Endodermal cell (in vitro differentiated cells): ENCODE results near the gene PTPRK. TPM values are rescaled to one million over a fixed set of nuclear protein-coding genes. Genes with fewer than 3 reads are reported as not detected.

Source experiments
- DNase-seq: peaks from one replicate; pipeline ENCODE4 v3.0.0-alpha.2; 2017
- H3K27ac ChIP-seq: 2 replicates; pipeline ENCODE4 v1.5.1; 2013; ENCODE audit warnings: mild to moderate bottlenecking, low read depth, low read length, moderate library complexity
- H3K27me3 ChIP-seq: 2 replicates; pipeline ENCODE4 v1.6.1; 2013; ENCODE audit warnings: mild to moderate bottlenecking, low read length, moderate library complexity; ENCODE audit not compliant: insufficient read depth, control insufficient read depth, poor library complexity, severe bottlenecking
- H3K36me3 ChIP-seq: 2 replicates; pipeline ENCODE4 v1.7.0; 2013; ENCODE audit warnings: mild to moderate bottlenecking, low read length, moderate library complexity; ENCODE audit not compliant: control insufficient read depth, insufficient read depth
- H3K4me1 ChIP-seq: one replicate; pipeline ENCODE4 v1.7.0; 2013; ENCODE audit warnings: low read length; ENCODE audit not compliant: control insufficient read depth, insufficient read depth
- H3K4me3 ChIP-seq: 2 replicates; pipeline ENCODE4 v1.5.1; 2013; ENCODE audit warnings: mild to moderate bottlenecking, low read length, moderate library complexity
- H3K9ac ChIP-seq: 2 replicates; pipeline ENCODE4 v1.6.1; 2013; ENCODE audit warnings: mild to moderate bottlenecking, low read length, moderate library complexity; ENCODE audit not compliant: poor library complexity, severe bottlenecking; ENCODE audit errors: extremely low read depth
- H3K9me3 ChIP-seq: 2 replicates; pipeline ENCODE4 v1.6.1; 2013; ENCODE audit warnings: mild to moderate bottlenecking, low read length, moderate library complexity; ENCODE audit not compliant: control insufficient read depth
- H3K27ac Mint-ChIP-seq: 2 replicates; pipeline ENCODE4 v1.8.0; 2020; ENCODE audit warnings: mixed read lengths
- H3K27me3 Mint-ChIP-seq: 2 replicates; pipeline ENCODE4 v1.8.0; 2021; ENCODE audit warnings: mild to moderate bottlenecking, mixed read lengths; ENCODE audit not compliant: insufficient read depth
- H3K36me3 Mint-ChIP-seq: 2 replicates; pipeline ENCODE4 v1.8.0; 2020; ENCODE audit warnings: low read depth, mixed read lengths
- H3K4me1 Mint-ChIP-seq: 2 replicates; pipeline ENCODE4 v1.8.0; 2020; ENCODE audit warnings: mixed read lengths
- H3K4me3 Mint-ChIP-seq: 2 replicates; pipeline ENCODE4 v1.8.0; 2020; ENCODE audit warnings: mild to moderate bottlenecking, moderate library complexity, mixed read lengths
- H3K9me3 Mint-ChIP-seq: 2 replicates; pipeline ENCODE4 v1.8.0; 2020; ENCODE audit warnings: mild to moderate bottlenecking, mixed read lengths
- CTCF ChIP-seq: fragments of 200-600 bp; sonication (generic); conservative IDR thresholded peaks from 2 replicates; pipeline ENCODE4 v1.5.0; 2021; ENCODE audit warnings: antibody characterized with exemption, mild to moderate bottlenecking
- WGBS, 2 experiments: methylation state at CpG; one replicate each; pipeline versions ENCODE4 v1.1.5 to v1.1.7; 2013; ENCODE audit warnings: missing lambda C conversion rate in 2 of 2, mixed read lengths in 1 of 2; ENCODE audit not compliant: insufficient coverage in 1 of 2, insufficient read length in 1 of 2; 5-methylcytosine and 5-hydroxymethylcytosine counted together
- total RNA-seq, 2 donors: library from RNA; stranded (reverse); fragmentation: NEBNext Ultra II Directional in 1 of 2; extraction: Animal tissue kit (Norgen Biotek cat#: 25700) in 1 of 2; gene quantifications; 2 replicates in 1 of 2; 3 replicates in 1 of 2; pipeline ENCODE4 v1.2.1, GENCODE V29; 2021

The PTPRK gene
- total RNA-seq, 2 donors from 2014 or later, result 46.4 to 57.6 TPM

DNA sequence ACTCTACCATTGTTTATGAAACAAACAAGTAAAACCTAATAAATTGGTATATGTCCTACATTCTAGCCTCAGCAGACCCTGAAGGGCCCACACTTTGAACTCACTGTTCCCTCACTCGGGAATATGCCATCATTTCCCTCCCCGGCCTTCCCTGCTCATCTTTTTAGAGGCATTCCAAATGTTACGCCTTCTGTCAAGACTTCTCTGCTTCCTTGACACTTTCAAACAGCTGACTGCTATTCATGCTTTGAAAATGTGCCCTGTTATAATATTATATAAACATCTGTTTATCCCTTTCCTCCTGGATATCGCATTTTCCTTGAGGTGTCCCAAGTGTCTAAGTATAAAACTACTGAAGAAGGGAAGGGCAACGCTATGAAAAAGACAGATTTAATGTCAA, 370.0 kb downstream of the PTPRK start:
- H3K27ac Mint-ChIP-seq, result no peak overlapping the region
- no peaks in the 10 kb centered on the region for H3K27me3 ChIP-seq
- H3K9me3 Mint-ChIP-seq, result no peaks in the 10 kb centered on the region
- H3K4me3 Mint-ChIP-seq, result no peak overlapping the region
- H3K4me1 Mint-ChIP-seq, result no peaks in the 10 kb centered on the region
- H3K36me3 ChIP-seq, result no peaks in the 10 kb centered on the region
- no peak overlapping the region for H3K9ac ChIP-seq
- DNase-seq, result no peak
- TF ChIP-seq CTCF, result no peak
- H3K9me3 ChIP-seq, result no peaks in the 10 kb centered on the region
- no peak overlapping the region for H3K4me3 ChIP-seq
- H3K27me3 Mint-ChIP-seq, result no peaks in the 10 kb centered on the region
- H3K36me3 Mint-ChIP-seq, result no peaks in the 10 kb centered on the region
- no peaks in the 10 kb centered on the region for H3K4me1 ChIP-seq
- WGBS, 2 experiments, result 88 to 94% methylated on average over 3 to 5 of the region's 5 CpGs
- H3K27ac ChIP-seq, result no peak overlapping the region

DNA sequence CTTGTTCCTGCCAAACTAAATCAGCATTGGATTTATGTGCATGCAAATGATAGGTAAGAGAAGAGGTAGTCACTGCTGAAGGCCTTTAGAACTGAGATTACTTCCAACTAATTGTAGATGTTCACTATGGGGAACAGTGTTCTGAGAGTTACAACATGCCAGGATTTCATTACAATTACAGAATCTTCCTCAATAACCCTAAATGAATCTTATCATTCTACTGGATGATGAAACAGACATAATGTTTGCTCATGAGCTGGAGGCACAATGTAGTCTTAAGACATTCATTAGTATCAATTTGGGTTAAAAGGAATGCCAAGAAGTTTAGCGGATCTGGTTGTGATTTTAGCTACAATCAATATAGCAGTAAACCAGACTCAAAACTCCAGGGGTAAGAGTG, 370.6 kb downstream of the PTPRK start:
- Histone ChIP-seq H3K27me3 (no peaks in the 10 kb centered on the region), H3K4me1 (no peaks in the 10 kb centered on the region), H3K9ac (no peak overlapping the region), H3K36me3 (no peaks in the 10 kb centered on the region), H3K9me3 (no peaks in the 10 kb centered on the region), H3K27ac (no peak overlapping the region), H3K4me3 (no peak overlapping the region)
- H3K27ac Mint-ChIP-seq, result no peak overlapping the region
- WGBS, 2 experiments, result 100% methylated on average over 1 of the region's 1 CpG; no CpG with 5 or more reads in 1 of the 2 experiments
- no peak overlapping the region for H3K4me3 Mint-ChIP-seq
- TF ChIP-seq CTCF, result no peak
- no peak for DNase-seq
- H3K36me3 Mint-ChIP-seq, result no peaks in the 10 kb centered on the region
- H3K27me3 Mint-ChIP-seq, result no peaks in the 10 kb centered on the region
- H3K9me3 Mint-ChIP-seq, result no peaks in the 10 kb centered on the region
- H3K4me1 Mint-ChIP-seq, result peaks cover 3% of the 10 kb centered on the region

DNA sequence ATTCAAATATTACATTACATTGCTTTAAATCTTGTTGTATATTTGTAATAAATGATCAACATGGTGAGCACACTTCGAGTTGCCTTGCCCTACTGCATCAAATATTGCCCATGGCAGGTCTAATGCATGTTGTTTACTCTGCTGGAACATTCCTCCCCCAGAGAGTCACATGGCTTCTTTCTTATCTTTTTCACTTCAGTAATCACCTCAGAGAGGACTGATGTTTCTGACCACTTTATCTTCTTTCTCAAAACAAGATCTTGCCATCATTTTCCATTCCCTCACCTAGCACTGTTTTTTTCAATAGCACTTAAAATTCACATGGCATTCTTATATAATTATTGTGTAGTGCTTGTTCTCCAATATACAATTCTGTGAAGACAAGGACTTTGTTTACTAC, 376.1 kb downstream of the PTPRK start:
- Histone ChIP-seq H3K36me3 (no peaks in the 10 kb centered on the region), H3K27ac (no peak overlapping the region), H3K4me1 (no peaks in the 10 kb centered on the region), H3K9me3 (no peaks in the 10 kb centered on the region), H3K9ac (no peak overlapping the region), H3K4me3 (no peak overlapping the region), H3K27me3 (no peaks in the 10 kb centered on the region)
- no peak overlapping the region for H3K4me3 Mint-ChIP-seq
- WGBS, 2 experiments, result 88 to 96% methylated on average over 1 of the region's 1 CpG
- no peak overlapping the region for H3K27ac Mint-ChIP-seq
- H3K36me3 Mint-ChIP-seq, result no peaks in the 10 kb centered on the region
- no peaks in the 10 kb centered on the region for H3K9me3 Mint-ChIP-seq
- TF ChIP-seq CTCF, result no peak
- H3K27me3 Mint-ChIP-seq, result no peaks in the 10 kb centered on the region
- DNase-seq, result no peak
- H3K4me1 Mint-ChIP-seq, result peaks cover 18% of the 10 kb centered on the region
